ENCODE results near the gene KRT1. TPM values are rescaled to one million over a fixed set of nuclear protein-coding genes. Genes with fewer than 3 reads are reported as not detected.

Gene KRT1
- total RNA-seq, 1 donor from 2014 or later: not detected

DNA sequence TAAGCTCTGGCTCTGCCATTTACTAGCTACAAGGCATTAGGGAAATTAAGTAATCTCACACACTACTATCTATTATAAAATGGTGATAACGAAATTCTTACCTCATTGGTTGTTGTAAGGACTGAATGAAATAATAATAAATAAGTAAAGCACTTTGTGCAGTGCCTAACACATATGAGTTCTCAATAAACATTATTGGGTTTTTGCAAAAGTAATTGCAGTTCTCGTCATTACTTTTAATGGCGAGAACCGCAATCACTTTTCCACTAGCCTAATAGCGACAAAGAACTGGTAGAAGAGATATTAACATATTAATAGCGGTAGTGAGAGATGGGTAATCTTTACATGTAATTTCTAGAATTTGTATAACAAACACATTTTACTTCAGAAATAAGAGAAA lies 13.9 kb upstream of the KRT1 start:
- Mint-ChIP-seq H3K4me1 (ENCODE audit: low read depth, unreplicated experiment) (peaks cover 4% of the 10 kb centered on the region), H3K27me3 (ENCODE audit: low read depth, unreplicated experiment) (peaks cover 83% of the 10 kb centered on the region)
- no peak overlapping the region for H3K27ac ChIP-seq (ENCODE audit: low read depth, low read length)

DNA sequence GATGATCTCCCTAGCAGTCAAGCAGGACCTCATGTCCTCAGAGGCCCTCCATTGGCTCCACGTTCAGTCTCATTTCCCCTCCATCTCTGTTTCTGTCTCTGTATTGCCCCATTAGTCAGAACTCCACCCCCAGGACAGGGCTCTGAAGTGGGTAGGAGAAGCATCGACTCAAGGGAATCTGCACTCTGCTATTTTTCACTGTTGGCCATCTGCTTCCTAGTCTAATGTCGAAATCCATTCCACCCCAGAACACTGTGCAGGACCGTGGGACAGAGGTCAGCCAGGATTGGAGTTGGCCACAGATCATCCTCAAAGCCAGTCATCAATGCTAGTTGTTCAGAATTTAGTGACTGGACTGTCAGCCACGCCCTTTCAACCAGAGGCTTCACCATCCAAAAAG lies 13.1 kb upstream of the KRT1 start:
- H3K4me2 ChIP-seq (ENCODE audit: low read length): no peak overlapping the region
- H3K27ac Mint-ChIP-seq (ENCODE audit: unreplicated experiment): no peak overlapping the region
- H3K27me3 Mint-ChIP-seq (ENCODE audit: low read depth, unreplicated experiment): peaks cover 83% of the 10 kb centered on the region
- no peak for DNase-seq (ENCODE audit: low read depth)
- H3K27ac ChIP-seq (ENCODE audit: low read depth, low read length): no peak overlapping the region
- H3K79me2 ChIP-seq (ENCODE audit: insufficient read depth, low read length): no peaks in the 10 kb centered on the region
- peaks cover 42% of the 10 kb centered on the region for H3K27me3 ChIP-seq (ENCODE audit: insufficient read depth, low read length)
- H3K4me1 ChIP-seq (ENCODE audit: insufficient read depth, low read length): no peaks in the 10 kb centered on the region
- peaks cover 4% of the 10 kb centered on the region for H3K4me1 Mint-ChIP-seq (ENCODE audit: low read depth, unreplicated experiment)
- peaks cover 4% of the 10 kb centered on the region for H3K9me3 Mint-ChIP-seq (ENCODE audit: unreplicated experiment)
- no peak overlapping the region for H3K4me3 ChIP-seq (ENCODE audit: insufficient read depth, low read depth, low read length)
- no peak for TF ChIP-seq EZH2 (IDR thresholded peaks at IDR 0.05; ENCODE audit: insufficient read depth, low read length)
- TF ChIP-seq, protein P1, sequence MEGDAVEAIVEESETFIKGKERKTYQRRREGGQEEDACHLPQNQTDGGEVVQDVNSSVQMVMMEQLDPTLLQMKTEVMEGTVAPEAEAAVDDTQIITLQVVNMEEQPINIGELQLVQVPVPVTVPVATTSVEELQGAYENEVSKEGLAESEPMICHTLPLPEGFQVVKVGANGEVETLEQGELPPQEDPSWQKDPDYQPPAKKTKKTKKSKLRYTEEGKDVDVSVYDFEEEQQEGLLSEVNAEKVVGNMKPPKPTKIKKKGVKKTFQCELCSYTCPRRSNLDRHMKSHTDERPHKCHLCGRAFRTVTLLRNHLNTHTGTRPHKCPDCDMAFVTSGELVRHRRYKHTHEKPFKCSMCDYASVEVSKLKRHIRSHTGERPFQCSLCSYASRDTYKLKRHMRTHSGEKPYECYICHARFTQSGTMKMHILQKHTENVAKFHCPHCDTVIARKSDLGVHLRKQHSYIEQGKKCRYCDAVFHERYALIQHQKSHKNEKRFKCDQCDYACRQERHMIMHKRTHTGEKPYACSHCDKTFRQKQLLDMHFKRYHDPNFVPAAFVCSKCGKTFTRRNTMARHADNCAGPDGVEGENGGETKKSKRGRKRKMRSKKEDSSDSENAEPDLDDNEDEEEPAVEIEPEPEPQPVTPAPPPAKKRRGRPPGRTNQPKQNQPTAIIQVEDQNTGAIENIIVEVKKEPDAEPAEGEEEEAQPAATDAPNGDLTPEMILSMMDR (IDR thresholded peaks at IDR 0.05; ENCODE audit: insufficient read depth, low read depth, low read length): no peak
- H3K9me3 ChIP-seq (ENCODE audit: insufficient read depth, low read depth, low read length): no peaks in the 10 kb centered on the region
- H3K36me3 ChIP-seq (ENCODE audit: insufficient read depth, low read length): no peaks in the 10 kb centered on the region
- no peaks in the 10 kb centered on the region for H3K36me3 Mint-ChIP-seq (ENCODE audit: low read depth, unreplicated experiment)
- no peak overlapping the region for H3K9ac ChIP-seq (ENCODE audit: low read length)
- FAIRE-seq: no peak
- H3K4me3 Mint-ChIP-seq (ENCODE audit: unreplicated experiment): no peak overlapping the region
- H2AFZ ChIP-seq (ENCODE audit: low read depth, low read length): no peak overlapping the region
- H4K20me1 ChIP-seq (ENCODE audit: insufficient read depth, low read length): no peaks in the 10 kb centered on the region

More for the DNA sequence above, 13.9 kb upstream of the KRT1 start:
- H3K4me1 ChIP-seq (ENCODE audit: insufficient read depth, low read length): no peaks in the 10 kb centered on the region
- Mint-ChIP-seq H3K36me3 (ENCODE audit: low read depth, unreplicated experiment) (no peaks in the 10 kb centered on the region), H3K9me3 (ENCODE audit: unreplicated experiment) (peaks cover 4% of the 10 kb centered on the region), H3K27ac (ENCODE audit: unreplicated experiment) (no peak overlapping the region), H3K4me3 (ENCODE audit: unreplicated experiment) (no peak overlapping the region)
- H3K4me2 ChIP-seq (ENCODE audit: low read length): no peak overlapping the region
- H3K79me2 ChIP-seq (ENCODE audit: insufficient read depth, low read length): no peaks in the 10 kb centered on the region
- no peaks in the 10 kb centered on the region for H3K36me3 ChIP-seq (ENCODE audit: insufficient read depth, low read length)
- peaks cover 37% of the 10 kb centered on the region for H3K27me3 ChIP-seq (ENCODE audit: insufficient read depth, low read length)
- no peak for TF ChIP-seq EZH2 (IDR thresholded peaks at IDR 0.05; ENCODE audit: insufficient read depth, low read length)
- no peak overlapping the region for H3K9ac ChIP-seq (ENCODE audit: low read length)
- FAIRE-seq: no peak
- no peaks in the 10 kb centered on the region for H3K9me3 ChIP-seq (ENCODE audit: insufficient read depth, low read depth, low read length)
- DNase-seq (ENCODE audit: low read depth): no peak
- H4K20me1 ChIP-seq (ENCODE audit: insufficient read depth, low read length): no peaks in the 10 kb centered on the region
- no peak overlapping the region for H3K4me3 ChIP-seq (ENCODE audit: insufficient read depth, low read depth, low read length)
- no peak overlapping the region for H2AFZ ChIP-seq (ENCODE audit: low read depth, low read length)

DNA sequence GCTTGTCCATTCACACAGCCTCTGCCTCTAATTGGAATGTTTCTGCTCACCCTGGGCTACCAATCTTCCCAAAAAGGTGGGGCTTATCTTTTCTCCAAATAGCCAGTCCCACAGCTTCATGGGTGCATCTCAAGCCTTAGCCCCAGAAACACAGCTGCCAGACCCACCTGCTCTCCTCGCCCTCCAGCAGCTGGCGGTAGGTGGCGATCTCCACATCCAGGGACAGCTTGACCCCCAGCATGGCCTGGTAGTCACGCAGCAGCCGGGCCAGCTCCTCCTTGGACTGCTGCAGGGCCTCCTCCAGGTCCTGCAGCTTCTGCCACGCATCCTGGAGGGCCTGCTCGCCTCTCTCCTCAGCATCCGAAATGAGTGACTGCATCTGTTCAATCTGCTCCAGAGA lies 12.0 kb upstream of the KRT1 start:
- no peaks in the 10 kb centered on the region for H4K20me1 ChIP-seq (ENCODE audit: insufficient read depth, low read length)
- no peaks in the 10 kb centered on the region for H3K9me3 ChIP-seq (ENCODE audit: insufficient read depth, low read depth, low read length)
- FAIRE-seq: no peak

More for the DNA sequence above, 12.0 kb upstream of the KRT1 start:
- Histone ChIP-seq H3K4me1 (ENCODE audit: insufficient read depth, low read length) (no peaks in the 10 kb centered on the region), H2AFZ (ENCODE audit: low read depth, low read length) (no peak overlapping the region), H3K27ac (ENCODE audit: low read depth, low read length) (no peak overlapping the region), H3K4me2 (ENCODE audit: low read length) (no peak overlapping the region), H3K36me3 (ENCODE audit: insufficient read depth, low read length) (no peaks in the 10 kb centered on the region), H3K27me3 (ENCODE audit: insufficient read depth, low read length) (peaks cover 47% of the 10 kb centered on the region), H3K79me2 (ENCODE audit: insufficient read depth, low read length) (no peaks in the 10 kb centered on the region), H3K4me3 (ENCODE audit: insufficient read depth, low read depth, low read length) (no peak overlapping the region), H3K9ac (ENCODE audit: low read length) (no peak overlapping the region)
- TF ChIP-seq, protein P1 (IDR thresholded peaks at IDR 0.05; ENCODE audit: insufficient read depth, low read depth, low read length): no peak
- no peak for TF ChIP-seq EZH2 (IDR thresholded peaks at IDR 0.05; ENCODE audit: insufficient read depth, low read length)
- Mint-ChIP-seq H3K9me3 (ENCODE audit: unreplicated experiment) (peaks cover 4% of the 10 kb centered on the region), H3K36me3 (ENCODE audit: low read depth, unreplicated experiment) (no peaks in the 10 kb centered on the region), H3K27ac (ENCODE audit: unreplicated experiment) (no peak overlapping the region), H3K27me3 (ENCODE audit: low read depth, unreplicated experiment) (peaks cover 83% of the 10 kb centered on the region), H3K4me1 (ENCODE audit: low read depth, unreplicated experiment) (peaks cover 9% of the 10 kb centered on the region), H3K4me3 (ENCODE audit: unreplicated experiment) (no peak overlapping the region)
- no peak for DNase-seq (ENCODE audit: low read depth)

All from astrocyte (in vitro differentiated cells and primary cell).